BE2C (cell line): ENCODE data around the gene KLRC4.

Source experiments
- DNase-seq: peaks from one replicate; pipeline ENCODE4 v3.0.0-alpha.2; 2020
- H3K27me3 ChIP-seq: fragments of 250-450 bp; sonication (Bioruptor Pico); 2 replicates; pipeline ENCODE4 v1.5.1; 2020; ENCODE audit warnings: mild to moderate bottlenecking
- H3K36me3 ChIP-seq: fragments of 250-450 bp; sonication (Bioruptor Pico); 2 replicates; pipeline ENCODE4 v1.5.1; 2020; ENCODE audit warnings: mild to moderate bottlenecking
- H3K4me1 ChIP-seq: fragments of 250-450 bp; sonication (Bioruptor Pico); 2 replicates; pipeline ENCODE4 v1.5.1; 2020
- H3K4me3 ChIP-seq: 2 replicates; pipeline ENCODE4 v1.5.1; 2011; ENCODE audit warnings: low read depth, low read length
- H3K9me3 ChIP-seq: fragments of 250-450 bp; sonication (Bioruptor Pico); 2 replicates; pipeline ENCODE4 v1.5.1; 2020
- CTCF ChIP-seq: IDR thresholded peaks from 2 replicates; pipeline ENCODE4 v1.5.1; 2012; ENCODE audit warnings: mild to moderate bottlenecking, low read depth, low read length

KLRC4 gene

GRCh38 chr12:10408842-10409241, 715 bp downstream of the KLRC4 start:
- Histone ChIP-seq H3K27me3 (no peaks in the 10 kb centered on the region), H3K36me3 (no peaks in the 10 kb centered on the region), H3K4me1 (no peaks in the 10 kb centered on the region), H3K4me3 (no peak overlapping the region), H3K9me3 (no peaks in the 10 kb centered on the region)
- no peak for TF ChIP-seq CTCF
- no peak for DNase-seq

- DNase-seq: no peak
- Histone ChIP-seq H3K4me3 (no peak overlapping the region), H3K27me3 (no peaks in the 10 kb centered on the region), H3K4me1 (no peaks in the 10 kb centered on the region), H3K36me3 (no peaks in the 10 kb centered on the region), H3K9me3 (no peaks in the 10 kb centered on the region)
- no peak for TF ChIP-seq CTCF
These were observed 2.8 kb downstream of the KLRC4 start for GRCh38 chr12:10406725-10407124.

GRCh38 chr12:10405294-10405693, 4.3 kb downstream of the KLRC4 start:
- Histone ChIP-seq H3K27me3 (0 out of 2 replicates have a peak, but pooled peaks cover 4% of the 10 kb centered on the region), H3K36me3 (no peaks in the 10 kb centered on the region), H3K4me1 (no peaks in the 10 kb centered on the region), H3K4me3 (no peak overlapping the region), H3K9me3 (no peaks in the 10 kb centered on the region)
- TF ChIP-seq CTCF: no peak
- no peak for DNase-seq

- no peaks in the 10 kb centered on the region for H3K36me3 ChIP-seq
- H3K4me1 ChIP-seq: no peaks in the 10 kb centered on the region
- no peak for TF ChIP-seq CTCF
- H3K9me3 ChIP-seq: no peaks in the 10 kb centered on the region
- no peak overlapping the region for H3K4me3 ChIP-seq
- no peak for DNase-seq
- H3K27me3 ChIP-seq: 0 out of 2 replicates have a peak, but pooled peaks cover 4% of the 10 kb centered on the region
These were observed 4.8 kb downstream of the KLRC4 start for GRCh38 chr12:10404798-10405197.

GRCh38 chr12:10400829-10401228, 8.7 kb downstream of the KLRC4 start:
- H3K4me1 ChIP-seq: no peaks in the 10 kb centered on the region
- H3K9me3 ChIP-seq: no peaks in the 10 kb centered on the region
- no peak for DNase-seq
- peaks cover 4% of the 10 kb centered on the region; the same call in 1 of the 2 replicates for H3K27me3 ChIP-seq
- TF ChIP-seq CTCF: no peak
- H3K36me3 ChIP-seq: no peaks in the 10 kb centered on the region
- H3K4me3 ChIP-seq: no peak overlapping the region

- Histone ChIP-seq H3K4me3 (no peak overlapping the region), H3K36me3 (no peaks in the 10 kb centered on the region), H3K9me3 (no peaks in the 10 kb centered on the region), H3K27me3 (peaks cover 7% of the 10 kb centered on the region; the same call in 1 of the 2 replicates), H3K4me1 (no peaks in the 10 kb centered on the region)
- no peak for DNase-seq
- no peak for TF ChIP-seq CTCF
These were observed 11.4 kb downstream of the KLRC4 start for GRCh38 chr12:10398168-10398567.
